Posterior vena cava (tissue), 2 donors: ENCODE results near the gene MKLN1. TPM values are rescaled to one million over a fixed set of nuclear protein-coding genes. Genes with fewer than 3 reads are reported as not detected.

Experiments used
- DNase-seq: peaks from one replicate; pipeline ENCODE4 v3.0.0-alpha.2; 2020; ENCODE audit warnings: low spot score
- intact Hi-C, 2 donors: fragments of 100-400 bp; cut with DNase I; formaldehyde crosslinking; loops; one replicate each; pipeline versions ENCODE4 v1.14.1 to v1.14.2; 2022 to 2023
- total RNA-seq, 2 donors: library from RNA; stranded (reverse); fragmentation: NEBNext Ultra II Directional; extraction: Animal tissue kit (Norgen Biotek cat#: 25700); gene quantifications; one replicate each; pipeline ENCODE4 v1.2.1, GENCODE V29; 2021
- donor health status: DM: yes; HTN: yes; CAD: no.
- donor health status: DM: yes; HTN: yes; CAD: no.

Gene MKLN1
- total RNA-seq, 2 donors from 2014 or later, result 72.5 to 75.6 TPM

- intact Hi-C loops, result no loop called here
- DNase-seq, result no peak
Measured at GRCh38 chr7:131338691-131339390, 11.2 kb downstream of the MKLN1 start.

GRCh38 chr7:131341690-131342089 lies 14.0 kb downstream of the MKLN1 start:
- intact Hi-C loops, result loop anchor here in 1 of 2 donors (10.0 kb wide), 1 partner anchor 53 kb away; no protein-coding TSS in a partner anchor
- DNase-seq, result no peak

- intact Hi-C loops, result loop anchor here in 1 of 2 donors (10.0 kb wide), 1 partner anchor 52 kb away; no protein-coding TSS in a partner anchor
- DNase-seq, result no peak
Measured at GRCh38 chr7:131342864-131343442, 15.3 kb downstream of the MKLN1 start.

GRCh38 chr7:131346885-131347592 lies 19.4 kb downstream of the MKLN1 start:
- no peak for DNase-seq
- intact Hi-C loops, result loop anchor here in 1 of 2 donors (10.0 kb wide), 1 partner anchor 48 kb away; no protein-coding TSS in a partner anchor

- DNase-seq, result no peak
- intact Hi-C loops, result no loop called here
Measured at GRCh38 chr7:131352032-131352431, 24.4 kb downstream of the MKLN1 start.

GRCh38 chr7:131354390-131354789 lies 26.7 kb downstream of the MKLN1 start:
- no peak for DNase-seq
- intact Hi-C loops, result no loop called here

- no peak for DNase-seq
- intact Hi-C loops, result no loop called here
Measured at GRCh38 chr7:131355917-131356777, 28.5 kb downstream of the MKLN1 start.

- intact Hi-C loops, result no loop called here
Measured at GRCh38 chr7:131357282-131357880, 29.7 kb downstream of the MKLN1 start.

GRCh38 chr7:131358636-131359035 lies 31.0 kb downstream of the MKLN1 start:
- DNase-seq, result no peak
- intact Hi-C loops, result no loop called here

More at GRCh38 chr7:131357282-131357880, 29.7 kb downstream of the MKLN1 start:
- no peak for DNase-seq

GRCh38 chr7:131359136-131359776 lies 31.6 kb downstream of the MKLN1 start:
- intact Hi-C loops, result no loop called here
- DNase-seq, result no peak

GRCh38 chr7:131363719-131364118 lies 36.0 kb downstream of the MKLN1 start:
- DNase-seq, result no peak

GRCh38 chr7:131364767-131365344 lies 37.2 kb downstream of the MKLN1 start:
- intact Hi-C loops, result no loop called here

More at GRCh38 chr7:131363719-131364118, 36.0 kb downstream of the MKLN1 start:
- intact Hi-C loops, result no loop called here

GRCh38 chr7:131365838-131366237 lies 38.2 kb downstream of the MKLN1 start:
- no peak for DNase-seq
- intact Hi-C loops, result no loop called here

More at GRCh38 chr7:131364767-131365344, 37.2 kb downstream of the MKLN1 start:
- no peak for DNase-seq

GRCh38 chr7:131369354-131369753 lies 41.7 kb downstream of the MKLN1 start:
- intact Hi-C loops, result no loop called here
- no peak for DNase-seq

GRCh38 chr7:131370523-131370968 lies 42.9 kb downstream of the MKLN1 start:
- intact Hi-C loops, result no loop called here
- DNase-seq, result no peak

- intact Hi-C loops, result no loop called here
- no peak for DNase-seq
Measured at GRCh38 chr7:131371411-131371810, 43.7 kb downstream of the MKLN1 start.

GRCh38 chr7:131372554-131372953 lies 44.9 kb downstream of the MKLN1 start:
- intact Hi-C loops, result no loop called here
- no peak for DNase-seq

- intact Hi-C loops, result no loop called here
- DNase-seq, result no peak
Measured at GRCh38 chr7:131374821-131375220, 47.1 kb downstream of the MKLN1 start.
